ENCODE measurements around the gene KCNQ1.

Gene KCNQ1

GRCh38 chr11:2685566-2686359 lies 241.0 kb downstream of the KCNQ1 start:
- no peak for DNase-seq (ENCODE audit: low read depth in 2 of 2)

GRCh38 chr11:2686360-2687222 lies 241.8 kb downstream of the KCNQ1 start:
- DNase-seq (ENCODE audit: low read depth in 2 of 2), result no peak

GRCh38 chr11:2687223-2687530 lies 242.4 kb downstream of the KCNQ1 start:
- no peak for DNase-seq (ENCODE audit: low read depth in 2 of 2)

GRCh38 chr11:2687782-2688191 lies 243.0 kb downstream of the KCNQ1 start:
- DNase-seq (ENCODE audit: low read depth in 2 of 2), result no peak

- DNase-seq (ENCODE audit: low read depth in 2 of 2), result no peak
Observed at GRCh38 chr11:2688381-2689231, 243.8 kb downstream of the KCNQ1 start.

GRCh38 chr11:2689651-2690575 lies 245.1 kb downstream of the KCNQ1 start:
- no peak for DNase-seq (ENCODE audit: low read depth in 2 of 2)

GRCh38 chr11:2690596-2691354 lies 246.0 kb downstream of the KCNQ1 start:
- DNase-seq (ENCODE audit: low read depth in 2 of 2), result no peak

- DNase-seq (ENCODE audit: low read depth in 2 of 2), result no peak
Observed at GRCh38 chr11:2691355-2691761, 246.6 kb downstream of the KCNQ1 start.

GRCh38 chr11:2691991-2692875 lies 247.4 kb downstream of the KCNQ1 start:
- no peak for DNase-seq (ENCODE audit: low read depth in 2 of 2)

- no peak for DNase-seq (ENCODE audit: low read depth in 2 of 2)
Observed at GRCh38 chr11:2693271-2694261, 248.8 kb downstream of the KCNQ1 start.

- no peak for DNase-seq (ENCODE audit: low read depth in 2 of 2)
Observed at GRCh38 chr11:2694495-2694894, 249.7 kb downstream of the KCNQ1 start.

GRCh38 chr11:2694995-2695939 lies 250.5 kb downstream of the KCNQ1 start:
- DNase-seq (ENCODE audit: low read depth in 2 of 2), result no peak

- no peak for DNase-seq (ENCODE audit: low read depth in 2 of 2)
Observed at GRCh38 chr11:2696455-2696854, 251.6 kb downstream of the KCNQ1 start.

GRCh38 chr11:2697866-2698265 lies 253.1 kb downstream of the KCNQ1 start:
- no peak for DNase-seq (ENCODE audit: low read depth in 2 of 2)

- no peak for DNase-seq (ENCODE audit: low read depth in 2 of 2)
Observed at GRCh38 chr11:2698386-2699184, 253.8 kb downstream of the KCNQ1 start.

- DNase-seq (ENCODE audit: low read depth in 2 of 2), result no peak
Observed at GRCh38 chr11:2699185-2699530, 254.3 kb downstream of the KCNQ1 start.

Data from stimulated activated CD8-positive, alpha-beta memory T cell treated with anti-CD3 and anti-CD28 coated beads, Interleukin-15, amount 100 ng/mL, for 4 hours (primary cell).